ENCODE results near the gene DCUN1D3.
"Not testable (repeated sequence)": the region's sequence is repeated elsewhere in the genome, so short reads cannot be mapped to it uniquely, and the experiment has no call there.

Gene DCUN1D3

DNA sequence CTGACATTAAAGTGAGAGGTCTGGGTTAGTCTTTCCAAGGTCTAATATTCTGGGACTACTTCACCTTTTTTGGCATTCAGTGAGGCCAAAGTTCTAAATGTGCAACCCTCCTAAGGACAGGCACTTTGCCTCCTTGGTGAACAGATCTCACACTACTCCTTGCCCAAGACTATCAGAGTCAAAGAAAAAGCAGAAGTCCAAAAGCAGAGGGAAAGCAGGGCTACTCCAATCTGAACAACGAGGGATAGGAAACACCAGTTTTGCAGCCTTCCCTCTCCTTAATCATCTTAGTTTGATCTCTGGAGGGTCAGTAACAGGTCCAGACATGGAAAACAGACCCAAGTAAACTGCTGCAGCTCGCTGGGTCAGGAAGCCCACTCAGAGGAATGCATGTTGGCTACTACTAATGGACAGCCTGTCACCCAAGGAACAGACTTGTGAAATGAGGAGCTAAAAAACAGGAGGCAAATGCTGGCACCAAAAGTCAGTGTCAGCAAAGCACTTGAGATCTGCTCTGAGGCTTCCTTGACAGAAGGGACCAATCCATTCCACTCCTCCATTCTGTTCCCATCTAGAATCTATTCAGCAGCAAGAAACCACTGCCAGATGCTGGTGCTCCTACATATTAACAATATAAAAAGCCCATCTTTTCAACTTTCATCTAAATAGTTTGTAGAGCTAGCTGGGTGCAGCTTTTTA, 29.9 kb downstream of the DCUN1D3 start:
- Histone ChIP-seq H4K20me1 (peaks cover 41% of the 10 kb centered on the region; the same call in 1 of the 2 replicates), H3K9ac (no peak overlapping the region), H3K36me3 (0 out of 2 replicates have a peak, but pooled peaks cover 7% of the 10 kb centered on the region)

DNA sequence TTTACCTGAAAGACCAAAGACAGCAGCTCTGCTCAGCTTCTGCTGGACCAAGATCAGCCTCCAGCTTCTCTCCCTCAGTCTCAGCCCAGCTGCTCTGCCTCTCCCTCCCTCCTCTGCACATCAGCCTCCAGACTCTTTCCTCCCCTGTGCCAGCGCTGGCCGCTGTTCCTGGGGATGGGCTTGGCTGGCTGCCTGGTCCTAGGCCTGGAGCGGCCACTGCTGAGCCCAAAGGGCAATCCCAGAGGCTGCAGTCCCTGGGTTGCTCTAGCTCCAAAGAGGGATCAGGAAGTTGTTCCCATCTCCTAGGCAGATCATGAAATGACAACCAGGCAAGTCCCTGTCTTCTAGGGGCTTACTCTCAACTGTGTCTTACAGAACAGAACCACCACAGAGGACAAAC, 31.3 kb downstream of the DCUN1D3 start:
- Histone ChIP-seq H4K20me1 (peaks cover 37% of the 10 kb centered on the region; the same call in 1 of the 2 replicates), H3K4me3 (no peak overlapping the region), H3K27ac (no peak overlapping the region), H3K4me2 (no peak overlapping the region), H3K27me3 (no peaks in the 10 kb centered on the region), H3K9ac (no peak overlapping the region), H3K36me3 (0 out of 2 replicates have a peak, but pooled peaks cover 7% of the 10 kb centered on the region), H3K4me1 (peaks cover 13% of the 10 kb centered on the region), H3K9me3 (no peaks in the 10 kb centered on the region)
- no peak for TF ChIP-seq Cebpa-rat (IDR thresholded peaks at IDR 0.05)

More for the DNA sequence above, 29.9 kb downstream of the DCUN1D3 start:
- no peak overlapping the region for H3K4me3 ChIP-seq
- peaks cover 20% of the 10 kb centered on the region for H3K4me1 ChIP-seq
- H3K27ac ChIP-seq: no peak overlapping the region
- TF ChIP-seq Cebpa-rat (IDR thresholded peaks at IDR 0.05): no peak
- no peak overlapping the region for H3K4me2 ChIP-seq
- H3K9me3 ChIP-seq: no peaks in the 10 kb centered on the region
- no peaks in the 10 kb centered on the region for H3K27me3 ChIP-seq

DNA sequence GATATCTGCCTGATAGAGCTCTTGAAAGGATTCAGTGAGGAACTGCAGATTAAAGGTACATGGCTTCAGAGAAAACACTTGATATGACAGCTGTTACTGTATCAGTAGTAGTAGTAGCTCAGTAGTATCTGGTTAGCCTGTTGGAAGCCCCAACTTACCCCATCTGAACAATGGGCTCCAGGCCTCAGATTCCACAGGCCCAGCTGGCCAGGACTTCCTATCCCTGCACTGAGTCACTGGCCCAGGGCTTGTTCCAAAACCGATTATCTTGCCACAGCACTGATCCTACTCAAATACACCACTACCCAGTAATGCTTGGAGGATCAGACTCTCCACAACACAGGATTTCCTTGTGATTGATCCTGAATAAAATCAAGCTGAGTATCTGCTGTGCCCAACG, 32.6 kb downstream of the DCUN1D3 start:
- H3K27ac ChIP-seq: no peak overlapping the region
- no peak for TF ChIP-seq Cebpa-rat (IDR thresholded peaks at IDR 0.05)
- peaks cover 15% of the 10 kb centered on the region for H3K36me3 ChIP-seq
- peaks cover 35% of the 10 kb centered on the region; the same call in 1 of the 2 replicates for H4K20me1 ChIP-seq
- no peak overlapping the region for H3K4me3 ChIP-seq
- H3K27me3 ChIP-seq: no peaks in the 10 kb centered on the region
- no peak overlapping the region for H3K4me2 ChIP-seq
- no peak overlapping the region for H3K9ac ChIP-seq
- H3K9me3 ChIP-seq: no peaks in the 10 kb centered on the region
- H3K4me1 ChIP-seq: peaks cover 7% of the 10 kb centered on the region

DNA sequence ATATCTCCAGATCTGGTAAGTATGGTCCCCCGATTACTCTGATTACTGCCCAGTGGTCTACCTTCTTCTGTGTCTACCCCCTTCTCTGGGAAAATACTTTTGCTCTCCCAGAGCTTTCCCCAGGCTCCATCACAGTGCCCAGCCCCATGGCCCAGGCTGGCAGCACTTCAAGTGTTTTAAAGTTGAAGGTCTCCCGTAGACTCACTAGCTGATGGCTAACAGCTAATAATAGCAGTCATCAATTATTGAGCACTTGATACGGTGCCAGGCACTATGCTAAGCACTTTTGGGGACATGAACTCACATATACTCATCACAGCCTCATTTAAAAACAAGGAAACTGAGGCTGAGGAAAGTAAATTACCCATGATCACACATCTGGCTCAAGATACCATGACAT, 33.4 kb downstream of the DCUN1D3 start:
- Histone ChIP-seq H3K27ac (no peak overlapping the region), H3K4me1 (peaks cover 2% of the 10 kb centered on the region; the same call in 1 of the 2 replicates), H3K36me3 (peaks cover 23% of the 10 kb centered on the region), H3K9ac (no peak overlapping the region), H3K9me3 (no peaks in the 10 kb centered on the region), H4K20me1 (peaks cover 35% of the 10 kb centered on the region; the same call in 1 of the 2 replicates), H3K4me2 (no peak overlapping the region), H3K4me3 (no peak overlapping the region), H3K27me3 (no peaks in the 10 kb centered on the region)
- TF ChIP-seq Cebpa-rat (IDR thresholded peaks at IDR 0.05): no peak

DNA sequence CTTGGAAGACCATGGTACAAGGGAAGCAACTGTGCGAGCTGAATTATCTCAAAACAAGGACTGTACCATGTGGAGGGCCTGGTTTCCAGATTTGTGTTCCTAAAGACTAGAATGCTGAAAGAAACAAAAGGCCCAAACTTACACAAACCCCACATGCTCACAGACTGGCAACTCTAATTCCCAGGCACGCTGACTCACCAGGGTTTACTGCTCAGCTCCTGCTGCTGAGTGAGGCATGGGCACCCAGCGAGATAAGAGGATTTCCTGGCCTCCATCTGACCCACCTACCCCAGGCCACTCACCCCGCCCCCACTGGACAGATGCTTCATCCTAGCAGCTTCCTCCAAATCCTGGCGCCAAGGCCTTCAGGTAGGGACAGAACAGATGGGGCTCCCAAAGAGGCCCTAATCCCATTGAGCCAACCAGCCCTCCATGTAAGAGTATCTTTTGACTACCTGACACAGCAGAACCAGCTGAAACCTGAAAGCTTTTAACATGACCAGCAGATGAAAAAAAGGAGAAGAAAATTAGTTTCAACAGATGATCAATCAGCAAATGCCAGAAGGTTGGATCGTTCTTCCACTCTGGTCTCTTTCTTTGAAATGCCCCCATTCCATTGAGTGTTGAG, 33.9 kb downstream of the DCUN1D3 start:
- Histone ChIP-seq H4K20me1 (peaks cover 35% of the 10 kb centered on the region; the same call in 1 of the 2 replicates), H3K4me3 (no peak overlapping the region), H3K9ac (no peak overlapping the region), H3K4me1 (peaks cover 7% of the 10 kb centered on the region), H3K36me3 (peaks cover 29% of the 10 kb centered on the region), H3K4me2 (no peak overlapping the region), H3K27me3 (no peaks in the 10 kb centered on the region), H3K27ac (peak overlapping the region; percentile 57), H3K9me3 (no peaks in the 10 kb centered on the region)
- TF ChIP-seq Cebpa-rat (IDR thresholded peaks at IDR 0.05): no peak

DNA sequence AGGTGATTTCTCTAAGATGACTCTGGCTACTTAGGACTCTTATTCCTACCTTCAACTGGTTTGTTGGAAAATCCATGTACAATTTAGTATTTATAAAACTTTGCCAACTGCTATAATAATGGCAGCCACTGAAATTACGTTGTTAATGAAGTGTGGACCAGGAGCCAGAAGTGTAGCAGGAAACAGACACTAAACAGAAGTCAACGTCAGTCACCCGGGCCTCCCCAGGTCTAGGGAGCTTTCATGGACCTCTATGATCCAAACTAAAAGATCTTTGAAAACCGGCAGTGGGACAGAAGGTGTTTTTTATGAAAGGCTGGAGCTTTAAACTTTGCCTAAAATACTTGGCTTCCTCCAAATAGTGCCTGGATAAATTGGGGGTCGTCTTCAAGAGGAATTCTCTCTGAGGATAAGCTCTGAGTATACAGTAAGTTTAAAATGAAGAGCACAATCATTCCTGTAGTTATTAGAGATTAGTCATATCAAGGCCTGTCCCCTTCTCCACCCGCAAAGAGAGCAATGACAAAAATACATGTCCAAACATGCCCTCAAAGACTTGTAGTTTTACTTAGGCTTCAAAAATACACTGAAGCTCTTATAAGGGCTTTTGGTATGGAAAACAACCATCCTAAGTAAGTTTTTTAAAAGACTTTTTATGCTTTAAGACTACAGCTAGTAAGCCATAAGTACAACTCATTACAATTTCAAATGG, 34.6 kb downstream of the DCUN1D3 start:
- Histone ChIP-seq H3K4me2 (no peak overlapping the region), H3K27me3 (no peaks in the 10 kb centered on the region), H3K9me3 (no peaks in the 10 kb centered on the region), H3K27ac (peak overlapping the region; percentile 57), H4K20me1 (peaks cover 30% of the 10 kb centered on the region; the same call in 1 of the 2 replicates), H3K4me3 (no peak overlapping the region), H3K9ac (no peak overlapping the region), H3K4me1 (peaks cover 12% of the 10 kb centered on the region), H3K36me3 (peaks cover 33% of the 10 kb centered on the region)
- no peak for TF ChIP-seq Cebpa-rat (IDR thresholded peaks at IDR 0.05)

DNA sequence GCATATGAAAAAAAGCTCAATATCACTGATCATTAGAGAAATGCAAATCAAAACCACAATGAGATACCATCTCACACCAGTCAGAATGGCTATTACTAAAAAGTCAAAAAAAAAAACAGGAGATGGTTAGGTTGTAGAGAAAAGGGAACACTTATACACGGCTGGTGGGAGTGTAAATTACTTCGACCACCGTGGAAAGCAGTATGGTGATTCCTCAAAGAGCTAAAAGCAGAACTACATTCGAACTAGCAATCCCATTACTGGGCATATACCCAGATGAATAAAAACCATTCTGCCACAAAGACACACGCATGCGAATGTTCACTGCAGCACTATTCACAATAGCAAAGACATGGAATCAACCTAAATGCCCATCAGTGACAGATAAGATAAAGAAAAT, 35.8 kb downstream of the DCUN1D3 start:
- H3K9ac ChIP-seq, H3K9me3 ChIP-seq, H3K4me3 ChIP-seq, H3K27me3 ChIP-seq, H3K4me2 ChIP-seq, H3K27ac ChIP-seq: not testable (repeated sequence)
- H4K20me1 ChIP-seq: peaks cover 23% of the 10 kb centered on the region; the same call in 1 of the 2 replicates
- H3K36me3 ChIP-seq: peaks cover 45% of the 10 kb centered on the region
- peaks cover 12% of the 10 kb centered on the region for H3K4me1 ChIP-seq

DNA sequence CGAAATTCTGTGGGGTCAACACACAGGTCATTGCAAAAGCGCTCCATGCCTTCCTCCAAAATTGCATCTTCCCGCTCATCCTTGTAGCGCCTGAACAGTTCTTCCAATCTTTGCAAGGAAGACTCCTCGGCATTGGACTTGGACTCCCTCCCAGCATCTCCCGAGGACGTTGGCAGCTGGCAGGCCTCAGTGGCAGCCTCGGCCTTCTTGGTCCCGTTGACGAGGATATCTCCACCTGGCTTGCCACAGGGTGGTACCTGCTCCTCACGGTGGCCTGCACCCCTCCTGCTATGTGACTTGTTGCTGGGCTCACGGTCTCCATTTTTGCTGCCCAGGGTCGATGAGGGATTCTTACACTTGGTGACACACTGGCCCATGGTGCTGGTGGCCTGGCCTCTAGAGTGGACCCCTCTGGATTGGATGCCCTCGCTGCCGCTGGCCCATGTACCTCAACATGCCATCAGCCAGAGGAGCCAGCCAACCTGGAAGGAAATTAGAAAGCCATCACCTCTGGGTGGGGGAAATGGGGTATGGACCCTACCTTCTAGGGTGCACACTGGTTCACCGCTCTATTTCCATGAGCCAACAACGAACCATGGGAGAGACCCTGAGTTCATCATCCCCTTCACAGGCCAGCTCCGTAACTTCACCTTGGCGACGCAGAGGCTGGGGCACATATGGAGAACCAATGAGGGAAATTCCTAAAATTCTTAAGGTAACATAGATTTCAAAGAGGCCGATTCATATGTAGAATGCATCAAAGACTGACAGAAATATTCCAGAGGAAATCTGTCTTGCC, 37.8 kb downstream of the DCUN1D3 start:
- no peaks in the 10 kb centered on the region for H3K27me3 ChIP-seq
- H3K4me2 ChIP-seq: no peak overlapping the region
- no peak overlapping the region for H3K9ac ChIP-seq
- peaks cover 12% of the 10 kb centered on the region for H3K4me1 ChIP-seq
- H3K36me3 ChIP-seq: peaks cover 48% of the 10 kb centered on the region
- no peak overlapping the region for H3K4me3 ChIP-seq
- no peak for TF ChIP-seq Cebpa-rat (IDR thresholded peaks at IDR 0.05)
- no peak overlapping the region for H3K27ac ChIP-seq
- peaks cover 5% of the 10 kb centered on the region; the same call in 1 of the 2 replicates for H4K20me1 ChIP-seq
- no peaks in the 10 kb centered on the region for H3K9me3 ChIP-seq

DNA sequence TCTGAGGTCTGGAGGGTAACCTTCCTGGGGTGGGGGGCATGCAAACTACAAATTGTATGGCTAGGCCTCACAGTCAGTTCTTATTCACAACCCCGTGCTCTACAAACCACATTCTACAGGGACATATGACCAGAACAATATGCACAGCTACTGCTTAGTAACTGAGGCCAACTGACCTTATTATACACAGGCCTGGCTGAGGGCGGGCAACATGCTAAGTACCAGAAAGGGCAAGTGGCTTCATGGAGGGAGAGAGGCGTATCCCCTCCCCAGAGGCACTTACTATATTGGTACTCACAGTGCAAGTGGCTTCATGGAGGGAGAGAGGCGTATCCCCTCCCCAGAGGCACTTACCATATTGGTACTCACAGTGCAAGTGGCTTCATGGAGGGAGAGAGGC, 39.2 kb downstream of the DCUN1D3 start:
- Histone ChIP-seq H3K4me1 (peaks cover 12% of the 10 kb centered on the region), H3K36me3 (peaks cover 53% of the 10 kb centered on the region), H3K4me2 (peak overlapping the region; percentile 38; the same call in 1 of the 2 replicates)
- not testable (repeated sequence) for H3K27ac ChIP-seq, H4K20me1 ChIP-seq, H3K9me3 ChIP-seq, H3K9ac ChIP-seq, H3K4me3 ChIP-seq, H3K27me3 ChIP-seq

All from BLaER1 (cell line).